C4-2B (cell line): ENCODE data around the gene PRKACG.

Experiments
- H3K27ac ChIP-seq: fragments of 450-650 bp; 2 replicates; pipeline ENCODE4 v1.5.1; 2017
- CTCF ChIP-seq: fragments of 450-650 bp; conservative IDR thresholded peaks from 2 replicates; pipeline ENCODE4 v1.5.1; 2017; ENCODE audit warnings: mild to moderate bottlenecking
- ZFX ChIP-seq: fragments of 450-650 bp; IDR thresholded peaks from 2 replicates; pipeline ENCODE4 v1.6.1; 2017

The PRKACG gene

GRCh38 chr9:68970151-68970550 is 43.8 kb downstream of the PRKACG start:
- no peak overlapping the region for H3K27ac ChIP-seq
- TF ChIP-seq CTCF, result no peak
- no peak for TF ChIP-seq ZFX

- H3K27ac ChIP-seq, result no peak overlapping the region
- TF ChIP-seq ZFX (no peak), CTCF (no peak)
Measured at GRCh38 chr9:68969538-68969937, 44.4 kb downstream of the PRKACG start.

GRCh38 chr9:68967800-68968199 is 46.1 kb downstream of the PRKACG start:
- TF ChIP-seq ZFX, result no peak
- TF ChIP-seq CTCF, result no peak

GRCh38 chr9:68966496-68966944 is 47.4 kb downstream of the PRKACG start:
- H3K27ac ChIP-seq, result no peak overlapping the region
- TF ChIP-seq CTCF (no peak), ZFX (no peak)

More at GRCh38 chr9:68967800-68968199, 46.1 kb downstream of the PRKACG start:
- no peak overlapping the region for H3K27ac ChIP-seq

- TF ChIP-seq ZFX (no peak), CTCF (no peak)
- peak overlapping the region; percentile 39; the same call in 1 of the 2 replicates for H3K27ac ChIP-seq
Measured at GRCh38 chr9:68964765-68965164, 49.1 kb downstream of the PRKACG start.

GRCh38 chr9:68964102-68964541 is 49.8 kb downstream of the PRKACG start:
- no peak for TF ChIP-seq CTCF
- TF ChIP-seq ZFX, result no peak
- H3K27ac ChIP-seq, result peak overlapping the region; percentile 39; the same call in 1 of the 2 replicates

- peak overlapping the region; percentile 20; the same call in 1 of the 2 replicates for H3K27ac ChIP-seq
- TF ChIP-seq ZFX, result no peak
- no peak for TF ChIP-seq CTCF
Measured at GRCh38 chr9:68963416-68963815, 50.5 kb downstream of the PRKACG start.
